Hepatocyte (in vitro differentiated cells): ENCODE measurements around the gene GADD45G. TPM values are rescaled to one million over a fixed set of nuclear protein-coding genes. Genes with fewer than 3 reads are reported as not detected.

Experiments used
- DNase-seq: peaks from one replicate; pipeline ENCODE4 v3.0.0-alpha.2; 2016; ENCODE audit warnings: low spot score
- H2AFZ ChIP-seq: fragments of 200-600 bp; sonication (generic); 2 replicates; pipeline ENCODE4 v1.6.0; 2016; ENCODE audit warnings: antibody characterized with exemption, mild to moderate bottlenecking
- H3K27ac ChIP-seq: fragments of 200-600 bp; sonication (generic); 2 replicates; pipeline ENCODE4 v1.5.1; 2016; ENCODE audit warnings: mild to moderate bottlenecking
- H3K27me3 ChIP-seq: fragments of 200-600 bp; sonication (generic); 2 replicates; pipeline ENCODE4 v1.6.1; 2016
- H3K36me3 ChIP-seq: fragments of 200-600 bp; sonication (generic); replicated peaks from 2 replicates; pipeline ENCODE4 v1.5.1; 2016; ENCODE audit warnings: low read depth; ENCODE audit not compliant: insufficient read depth
- H3K4me1 ChIP-seq: fragments of 200-600 bp; sonication (generic); 2 replicates; pipeline ENCODE4 v1.5.1; 2016; ENCODE audit warnings: mild to moderate bottlenecking, moderate library complexity; ENCODE audit not compliant: insufficient read depth
- H3K4me2 ChIP-seq: fragments of 200-600 bp; sonication (generic); 2 replicates; pipeline ENCODE4 v1.6.0; 2016
- H3K4me3 ChIP-seq: fragments of 200-600 bp; sonication (generic); 2 replicates; pipeline ENCODE4 v1.5.1; 2016; ENCODE audit warnings: mild to moderate bottlenecking
- H3K79me2 ChIP-seq: fragments of 200-600 bp; sonication (generic); 2 replicates; pipeline ENCODE4 v1.6.0; 2017; ENCODE audit warnings: mild to moderate bottlenecking
- H3K9me2 ChIP-seq: fragments of 200-600 bp; sonication (generic); replicated peaks from 2 replicates; pipeline ENCODE4 v1.6.0; 2017; ENCODE audit warnings: mild to moderate bottlenecking; ENCODE audit not compliant: insufficient read depth
- H3K9me3 ChIP-seq: fragments of 200-600 bp; sonication (generic); 2 replicates; pipeline ENCODE4 v1.5.1; 2016; ENCODE audit warnings: low read depth, mild to moderate bottlenecking
- H4K20me1 ChIP-seq: fragments of 200-600 bp; sonication (generic); 2 replicates; pipeline ENCODE4 v1.6.0; 2016; ENCODE audit warnings: mild to moderate bottlenecking; ENCODE audit not compliant: insufficient read depth, poor library complexity, severe bottlenecking
- EZH2 ChIP-seq: fragments of 200-600 bp; sonication (generic); IDR thresholded peaks from 2 replicates; pipeline ENCODE4 v1.6.1; 2016; ENCODE audit warnings: antibody characterized with exemption, mild to moderate bottlenecking, borderline replicate concordance
- EZH2phosphoT487 ChIP-seq: fragments of 200-600 bp; sonication (generic); IDR thresholded peaks from one replicate; pipeline ENCODE4 v1.6.1; 2018; ENCODE audit warnings: antibody characterized with exemption, mild to moderate bottlenecking, low read depth, moderate library complexity; ENCODE audit not compliant: unreplicated experiment, severe bottlenecking
- WGBS: methylation state at CpG from one replicate; pipeline ENCODE4 v1.1.6; 2016; ENCODE audit warnings: low lambda C conversion rate; ENCODE audit errors: missing lambda C conversion rate; 5-methylcytosine and 5-hydroxymethylcytosine counted together
- polyA plus RNA-seq: library from polyadenylated mRNA; unstranded; fragments of >200 nt; fragmentation: Nextera tagmentation; extraction: Ambion mirVana; gene quantifications from 2 replicates; pipeline ENCODE4 v1.2.1, GENCODE V29; 2016
- total RNA-seq: library from RNA; depleted of rRNA; stranded (reverse); fragments of >200 nt; gene quantifications from 2 replicates; pipeline ENCODE4 v1.2.3, GENCODE V29; 2014
- TF ChIP-seq, protein P1 (sequence below): fragments of 200-600 bp; sonication (generic); IDR thresholded peaks from 2 replicates; pipeline ENCODE4 v1.5.1; 2016; ENCODE audit warnings: antibody characterized with exemption, mild to moderate bottlenecking; ENCODE audit not compliant: poor library complexity

Gene GADD45G
- total and polyA plus RNA-seq, 2 experiments from 2014 or later, result 15.7 to 45.1 TPM

DNA sequence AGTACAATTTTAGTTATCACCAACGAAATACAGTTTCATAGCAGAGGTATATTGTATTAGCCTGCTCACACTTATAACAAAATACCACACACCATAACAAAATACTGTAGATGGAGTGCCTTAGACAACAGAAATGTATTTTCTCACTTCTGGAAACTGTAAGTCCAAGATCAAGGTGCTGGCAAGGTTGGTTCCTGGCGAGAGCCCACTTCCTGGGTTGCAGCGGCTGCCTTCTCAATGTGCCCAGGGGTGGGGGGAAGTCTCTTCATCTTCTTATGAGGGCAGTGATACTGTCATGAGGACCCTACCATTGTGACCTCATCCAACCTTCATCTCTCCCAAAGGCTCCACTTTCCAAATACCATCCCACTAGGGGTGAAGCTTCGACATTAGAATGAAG, 30.5 kb upstream of the GADD45G start:
- TF ChIP-seq EZH2phosphoT487 (no peak), EZH2 (no peak)
- TF ChIP-seq, protein P1, sequence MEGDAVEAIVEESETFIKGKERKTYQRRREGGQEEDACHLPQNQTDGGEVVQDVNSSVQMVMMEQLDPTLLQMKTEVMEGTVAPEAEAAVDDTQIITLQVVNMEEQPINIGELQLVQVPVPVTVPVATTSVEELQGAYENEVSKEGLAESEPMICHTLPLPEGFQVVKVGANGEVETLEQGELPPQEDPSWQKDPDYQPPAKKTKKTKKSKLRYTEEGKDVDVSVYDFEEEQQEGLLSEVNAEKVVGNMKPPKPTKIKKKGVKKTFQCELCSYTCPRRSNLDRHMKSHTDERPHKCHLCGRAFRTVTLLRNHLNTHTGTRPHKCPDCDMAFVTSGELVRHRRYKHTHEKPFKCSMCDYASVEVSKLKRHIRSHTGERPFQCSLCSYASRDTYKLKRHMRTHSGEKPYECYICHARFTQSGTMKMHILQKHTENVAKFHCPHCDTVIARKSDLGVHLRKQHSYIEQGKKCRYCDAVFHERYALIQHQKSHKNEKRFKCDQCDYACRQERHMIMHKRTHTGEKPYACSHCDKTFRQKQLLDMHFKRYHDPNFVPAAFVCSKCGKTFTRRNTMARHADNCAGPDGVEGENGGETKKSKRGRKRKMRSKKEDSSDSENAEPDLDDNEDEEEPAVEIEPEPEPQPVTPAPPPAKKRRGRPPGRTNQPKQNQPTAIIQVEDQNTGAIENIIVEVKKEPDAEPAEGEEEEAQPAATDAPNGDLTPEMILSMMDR, result no peak
- 78% methylated on average over 4 of the region's 4 CpGs for WGBS

DNA sequence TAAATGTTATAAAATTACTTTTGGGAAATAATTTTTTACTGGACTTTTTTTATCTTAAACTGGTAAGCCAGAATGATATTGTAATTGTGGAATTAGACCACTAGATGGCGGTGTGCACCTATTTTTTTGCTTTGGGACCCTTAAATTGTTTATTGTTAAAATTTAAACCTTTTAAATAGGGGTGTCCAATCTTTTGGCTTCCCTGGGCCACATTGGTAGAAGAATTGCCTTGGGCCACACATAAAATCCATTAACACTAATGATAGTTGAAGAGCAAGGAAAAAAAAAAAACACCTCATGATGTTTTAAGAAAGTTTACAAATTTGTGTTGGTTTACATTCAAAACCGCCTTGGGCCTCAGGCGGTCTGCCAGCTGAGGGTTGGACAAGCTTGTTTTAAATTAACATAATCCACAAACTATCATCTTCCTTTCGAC, 28.4 kb upstream of the GADD45G start:
- Histone ChIP-seq H3K4me3 (no peak overlapping the region), H3K9me3 (no peaks in the 10 kb centered on the region), H3K4me1 (no peaks in the 10 kb centered on the region), H3K36me3 (no peaks in the 10 kb centered on the region), H3K27ac (no peak overlapping the region), H3K79me2 (no peaks in the 10 kb centered on the region), H3K27me3 (no peaks in the 10 kb centered on the region), H4K20me1 (no peaks in the 10 kb centered on the region), H3K9me2 (no peaks in the 10 kb centered on the region), H3K4me2 (no peak overlapping the region), H2AFZ (no peak overlapping the region)
- DNase-seq, result peak; percentile 51
- TF ChIP-seq EZH2 (no peak), EZH2phosphoT487 (peak; percentile 63)
- TF ChIP-seq, protein P1, result peak; percentile 91
- WGBS, result 52% methylated on average over 4 of the region's 4 CpGs

More for the DNA sequence above, 30.5 kb upstream of the GADD45G start:
- Histone ChIP-seq H3K79me2 (no peaks in the 10 kb centered on the region), H3K4me2 (no peak overlapping the region), H3K9me2 (no peaks in the 10 kb centered on the region), H4K20me1 (no peaks in the 10 kb centered on the region), H3K4me1 (no peaks in the 10 kb centered on the region), H3K27ac (no peak overlapping the region), H3K9me3 (no peaks in the 10 kb centered on the region), H3K36me3 (no peaks in the 10 kb centered on the region), H3K27me3 (no peaks in the 10 kb centered on the region), H3K4me3 (no peak overlapping the region), H2AFZ (no peak overlapping the region)
- DNase-seq, result no peak

DNA sequence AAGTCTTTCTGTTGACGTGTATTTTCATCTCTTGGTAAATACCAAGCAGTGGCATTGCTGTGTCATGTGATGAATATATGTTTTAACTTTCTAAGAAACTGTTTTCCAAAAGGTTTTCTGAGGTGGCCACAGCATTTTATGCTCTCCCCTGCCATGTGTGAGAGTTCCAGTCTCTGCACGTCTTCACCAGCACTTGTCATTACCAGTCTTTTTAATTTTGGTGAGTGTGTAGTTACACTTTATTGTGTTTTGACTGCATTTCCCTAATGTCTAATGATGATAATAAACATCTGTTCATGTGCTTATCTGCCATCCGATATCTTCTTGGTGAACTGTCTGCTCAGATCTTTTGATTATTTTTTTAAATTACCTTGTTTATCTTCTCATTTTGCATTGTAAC, 27.4 kb upstream of the GADD45G start:
- WGBS, result 76% methylated on average over 3 of the region's 3 CpGs
- no peaks in the 10 kb centered on the region for H3K27me3 ChIP-seq
- no peaks in the 10 kb centered on the region for H4K20me1 ChIP-seq
- no peaks in the 10 kb centered on the region for H3K79me2 ChIP-seq
- H2AFZ ChIP-seq, result no peak overlapping the region
- no peak overlapping the region for H3K27ac ChIP-seq
- no peaks in the 10 kb centered on the region for H3K9me3 ChIP-seq
- no peaks in the 10 kb centered on the region for H3K36me3 ChIP-seq
- H3K4me1 ChIP-seq, result no peaks in the 10 kb centered on the region
- no peak overlapping the region for H3K4me3 ChIP-seq
- DNase-seq, result no peak
- H3K9me2 ChIP-seq, result no peaks in the 10 kb centered on the region
- TF ChIP-seq, protein P1, result no peak
- TF ChIP-seq EZH2, result no peak
- TF ChIP-seq EZH2phosphoT487, result no peak
- H3K4me2 ChIP-seq, result no peak overlapping the region
